Hematopoietic multipotent progenitor cell treated with erythropoietin and hydrocortisone succinate and interleukin-3 and kit ligand, for 17 days (in vitro differentiated cells): ENCODE results near the gene UBE2H.

Source experiments
- DNase-seq: peaks from one replicate; pipeline ENCODE4 v3.0.0-alpha.2; 2015; ENCODE audit warnings: low spot score

Gene UBE2H

GRCh38 chr7:129952653-129953560 is at the start of gene UBE2H:
TSS of gene UBE2H (minus strand) at chr7:129952960. CDS start at chr7:129952555, 405 bp downstream.
- DNase-seq = peak; percentile 95

- DNase-seq = no peak
These were observed 45.7 kb upstream of the UBE2H start for GRCh38 chr7:129998446-129998845.

- DNase-seq = no peak
These were observed 44.5 kb upstream of the UBE2H start for GRCh38 chr7:129997285-129997684.

- DNase-seq = no peak
These were observed 40.5 kb upstream of the UBE2H start for GRCh38 chr7:129993275-129993674.

GRCh38 chr7:129990403-129991192 is 37.8 kb upstream of the UBE2H start:
- no peak for DNase-seq

- no peak for DNase-seq
These were observed 36.7 kb upstream of the UBE2H start for GRCh38 chr7:129989466-129989865.

- DNase-seq = no peak
These were observed 33.8 kb upstream of the UBE2H start for GRCh38 chr7:129986600-129986999.

- DNase-seq = no peak
These were observed 27.9 kb upstream of the UBE2H start for GRCh38 chr7:129980667-129981066.

GRCh38 chr7:129975309-129975708 is 22.5 kb upstream of the UBE2H start:
- no peak for DNase-seq

- no peak for DNase-seq
These were observed 18.1 kb upstream of the UBE2H start for GRCh38 chr7:129970816-129971215.

GRCh38 chr7:129969881-129970446 is 17.2 kb upstream of the UBE2H start:
- no peak for DNase-seq

GRCh38 chr7:129968592-129969383 is 16.0 kb upstream of the UBE2H start:
- DNase-seq = no peak

- peak; percentile 65 for DNase-seq
These were observed 7.4 kb upstream of the UBE2H start for GRCh38 chr7:129960204-129960475.

- peak; percentile 75 for DNase-seq
These were observed 6.9 kb upstream of the UBE2H start for GRCh38 chr7:129959471-129960203.

- peak; percentile 98 for DNase-seq
These were observed 6.1 kb upstream of the UBE2H start for GRCh38 chr7:129958643-129959470.

- no peak for DNase-seq
These were observed 3.3 kb upstream of the UBE2H start for GRCh38 chr7:129955993-129956543.

GRCh38 chr7:129952086-129952652 is 591 bp downstream of the UBE2H start:
- DNase-seq = peak; percentile 83

GRCh38 chr7:129951226-129952085 is 1.3 kb downstream of the UBE2H start:
- peak; percentile 82 for DNase-seq

- peak; percentile 51 for DNase-seq
These were observed 1.9 kb downstream of the UBE2H start for GRCh38 chr7:129950933-129951225.
